Measurements from ENCODE around the gene ROCK2.

ROCK2 gene

DNA sequence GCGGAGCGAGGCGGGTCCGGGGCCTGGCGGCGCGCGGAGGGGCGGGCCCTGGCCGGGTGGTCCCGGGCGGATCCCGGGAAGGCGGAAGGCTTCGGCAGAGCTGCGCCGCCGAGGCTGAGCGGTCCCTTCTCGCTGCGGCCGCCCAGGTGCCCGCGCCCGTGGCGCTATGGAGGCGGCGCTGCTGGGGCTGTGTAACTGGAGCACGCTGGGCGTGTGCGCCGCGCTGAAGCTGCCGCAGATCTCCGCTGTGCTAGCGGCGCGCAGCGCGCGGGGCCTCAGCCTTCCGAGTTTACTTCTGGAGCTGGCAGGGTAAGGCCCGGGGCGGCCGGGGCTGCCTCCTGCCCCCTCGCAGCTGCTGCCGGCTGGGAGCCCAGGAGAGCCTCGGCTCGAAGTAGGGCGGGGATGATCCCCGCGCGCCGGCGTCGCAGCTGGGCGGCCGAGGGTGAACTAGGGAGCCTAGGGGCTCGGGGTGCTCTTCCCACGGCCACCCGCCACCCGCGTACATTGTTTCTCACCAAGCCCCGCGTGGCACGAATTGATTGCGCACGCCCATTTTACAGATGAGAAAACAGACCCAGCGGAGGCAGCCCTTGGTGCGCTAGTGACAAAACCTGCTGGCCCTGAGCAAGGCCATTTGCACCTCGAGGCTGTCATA is 188.9 kb downstream of the ROCK2 start, which contains the start of gene SLC66A3:
Gene SLC66A3 (plus strand): TSS at position 87 of the 655 bp plus-strand sequence. CDS start 80 bp downstream, at position 167.
- TF ChIP-seq GATA3 (IDR thresholded peaks at IDR 0.05; ENCODE audit: low read depth, low read length) (no peak), GATA2 (IDR thresholded peaks at IDR 0.05; ENCODE audit: low read depth, low read length) (no peak)

DNA sequence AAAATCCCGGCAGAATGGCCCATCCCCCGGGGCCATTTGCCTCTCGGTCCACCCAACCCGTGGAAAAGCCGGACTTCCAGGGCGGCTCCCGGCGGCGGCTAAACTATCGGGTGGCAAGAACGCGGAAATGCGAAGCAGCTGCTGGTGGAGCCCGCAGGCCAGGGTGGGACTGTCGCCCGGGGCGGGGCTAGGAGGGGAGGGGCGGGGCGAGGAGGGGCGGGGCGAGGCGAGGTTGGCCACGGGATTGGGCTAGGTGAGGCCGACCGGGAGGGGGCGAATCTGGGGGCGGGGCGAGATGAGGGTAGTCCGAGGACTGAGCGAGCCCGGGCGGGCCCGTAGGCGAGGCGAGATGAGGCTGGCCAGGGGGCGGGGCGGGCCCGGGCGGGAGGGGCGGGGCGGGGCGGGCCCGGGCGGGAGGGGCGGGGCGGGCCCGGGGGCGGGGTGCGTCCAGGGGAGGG is 189.5 kb downstream of the ROCK2 start:
- TF ChIP-seq GATA2 (IDR thresholded peaks at IDR 0.05; ENCODE audit: low read depth, low read length), result no peak
- TF ChIP-seq GATA3 (IDR thresholded peaks at IDR 0.05; ENCODE audit: low read depth, low read length), result no peak

DNA sequence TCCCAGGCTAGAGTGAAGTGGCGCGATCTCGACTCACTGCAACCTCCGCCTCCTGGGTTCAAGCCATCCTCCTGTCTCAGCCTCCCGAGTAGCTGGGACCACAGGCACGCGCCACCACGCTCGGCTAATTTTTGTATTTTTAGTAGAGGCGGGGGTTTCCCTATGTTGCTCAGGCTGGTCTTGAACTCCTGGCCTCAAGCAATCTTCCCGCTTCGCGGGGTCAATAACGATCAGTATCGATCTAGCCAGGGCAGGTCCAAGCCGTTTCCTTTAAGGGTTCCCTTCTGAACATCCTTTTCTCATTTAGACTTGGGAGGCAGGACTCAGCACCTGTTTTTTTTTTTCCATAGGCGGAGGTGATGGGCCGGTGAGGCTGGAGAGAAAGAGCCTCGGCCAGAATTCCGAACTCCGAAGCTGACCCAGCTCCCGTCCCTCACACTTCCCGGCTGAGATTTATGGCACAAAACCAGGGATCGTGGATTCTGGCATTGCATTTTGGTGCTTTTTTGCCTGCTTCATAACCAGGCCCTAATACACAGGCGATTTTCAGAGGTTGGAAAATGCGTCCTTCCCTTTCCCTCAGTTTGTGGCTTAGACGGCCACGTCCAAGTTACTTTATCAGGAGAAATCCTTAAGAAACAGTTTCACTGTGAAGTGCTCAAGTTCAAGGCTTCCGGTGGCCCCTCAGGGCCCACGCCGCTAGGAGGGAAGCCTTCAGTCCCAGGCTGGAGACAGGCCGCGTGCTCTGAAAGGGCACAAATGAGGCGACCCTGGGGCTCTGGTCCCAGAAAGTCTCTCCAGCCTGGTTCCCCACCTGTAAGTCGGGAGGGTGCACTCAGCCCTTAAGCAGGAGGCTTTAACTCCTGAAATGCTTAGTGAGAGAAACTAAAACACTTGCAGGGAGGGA is 190.2 kb downstream of the ROCK2 start:
- TF ChIP-seq GATA3 (IDR thresholded peaks at IDR 0.05; ENCODE audit: low read depth, low read length) (no peak), GATA2 (IDR thresholded peaks at IDR 0.05; ENCODE audit: low read depth, low read length) (no peak)

DNA sequence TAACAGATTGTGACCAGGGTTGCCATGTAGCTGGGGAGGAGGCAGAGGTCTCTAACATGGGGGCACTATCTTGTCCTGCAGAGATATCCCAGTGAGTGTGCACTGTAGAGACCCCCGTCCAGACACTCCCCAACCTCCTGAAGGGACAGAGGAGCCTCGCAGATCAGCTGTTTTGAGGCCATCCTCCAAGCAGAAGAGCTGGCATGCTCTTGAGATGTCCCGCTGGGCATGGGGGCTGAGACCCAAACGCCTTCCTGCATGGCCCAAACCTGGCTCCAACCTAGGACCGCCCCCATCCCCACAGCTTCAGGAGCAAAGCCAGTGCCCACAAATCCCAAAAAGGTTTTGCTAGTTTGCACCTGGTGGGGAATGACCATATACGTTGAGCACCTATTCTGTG is 191.8 kb downstream of the ROCK2 start:
- TF ChIP-seq GATA3 (IDR thresholded peaks at IDR 0.05; ENCODE audit: low read depth, low read length), result no peak
- TF ChIP-seq GATA2 (IDR thresholded peaks at IDR 0.05; ENCODE audit: low read depth, low read length), result no peak

DNA sequence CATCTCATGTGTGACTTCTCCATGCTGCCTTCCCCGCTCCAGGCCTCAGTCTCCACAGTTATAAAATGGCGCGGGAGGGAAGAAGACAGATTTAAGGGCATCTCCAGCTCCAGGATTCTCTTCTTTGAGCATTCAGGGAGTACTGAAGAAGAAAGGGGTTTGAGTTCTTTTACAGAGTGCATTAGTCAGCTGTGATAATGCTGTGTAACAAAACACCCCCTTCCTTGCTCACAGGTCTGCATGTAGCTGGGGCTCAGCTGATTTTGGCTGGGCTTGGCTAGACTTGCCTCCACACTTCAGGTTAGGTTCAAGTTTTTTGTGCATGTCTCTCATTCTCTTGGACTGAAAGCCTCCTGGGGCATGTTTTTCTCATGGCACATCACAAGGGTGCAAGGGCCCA is 197.2 kb downstream of the ROCK2 start:
- TF ChIP-seq GATA3 (IDR thresholded peaks at IDR 0.05; ENCODE audit: low read depth, low read length), result no peak
- no peak for TF ChIP-seq GATA2 (IDR thresholded peaks at IDR 0.05; ENCODE audit: low read depth, low read length)

DNA sequence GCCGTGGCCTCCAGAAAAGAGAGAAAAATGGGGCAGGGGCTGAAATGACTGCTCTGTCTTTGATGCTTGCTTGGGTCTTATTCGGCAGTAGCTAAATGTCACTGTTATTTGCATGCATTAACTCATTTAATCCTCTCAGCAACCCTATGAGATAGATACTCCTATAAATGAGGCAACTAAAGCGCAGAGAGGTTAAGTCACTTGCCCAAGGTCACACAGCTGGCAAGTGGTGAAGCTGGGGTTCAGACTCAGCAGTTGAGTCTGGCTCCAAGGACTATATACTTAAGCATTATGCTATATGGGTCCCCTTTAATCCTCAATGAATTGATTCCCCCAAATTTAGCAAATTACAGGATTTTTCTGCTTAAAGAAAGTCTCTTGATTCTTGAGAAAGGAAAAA is 198.4 kb downstream of the ROCK2 start:
- no peak for TF ChIP-seq GATA2 (IDR thresholded peaks at IDR 0.05; ENCODE audit: low read depth, low read length)
- TF ChIP-seq GATA3 (IDR thresholded peaks at IDR 0.05; ENCODE audit: low read depth, low read length), result no peak

DNA sequence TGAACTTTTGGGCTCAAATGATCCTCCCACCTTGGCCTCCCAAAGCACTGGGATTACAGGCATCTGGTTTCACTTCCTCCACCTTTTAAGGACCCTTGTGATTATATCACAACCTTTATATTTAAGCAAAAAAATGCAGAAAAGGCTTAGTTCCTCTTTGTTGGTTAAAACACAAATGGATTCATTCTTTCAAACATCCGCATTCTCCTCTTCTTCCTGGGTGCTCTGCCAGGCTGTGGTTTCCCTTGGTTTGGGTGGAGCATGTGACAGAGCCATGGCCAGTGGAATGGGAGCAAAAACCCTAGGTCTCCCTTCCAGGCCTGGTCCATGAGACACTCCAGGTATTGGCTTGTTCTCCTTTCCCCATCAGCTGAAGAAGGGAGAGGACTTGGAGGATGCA is 199.1 kb downstream of the ROCK2 start:
- TF ChIP-seq GATA3 (IDR thresholded peaks at IDR 0.05; ENCODE audit: low read depth, low read length) (no peak), GATA2 (IDR thresholded peaks at IDR 0.05; ENCODE audit: low read depth, low read length) (no peak)

DNA sequence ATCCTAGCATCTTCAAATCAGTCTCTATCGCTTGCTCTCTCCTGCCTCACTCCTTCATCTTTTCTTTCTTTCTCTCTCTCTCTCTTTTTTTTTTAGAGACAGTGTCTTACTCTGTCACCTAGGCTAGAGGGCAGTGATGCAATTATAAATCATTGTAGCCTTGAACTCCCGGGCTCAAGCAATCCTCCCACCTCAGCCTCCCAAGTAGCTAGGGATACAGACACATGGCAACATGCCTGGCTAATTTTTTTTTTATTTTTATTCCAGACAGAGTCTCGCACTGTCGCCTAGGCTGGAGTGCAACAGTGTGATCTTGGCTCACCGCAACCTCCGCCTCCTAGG is 199.7 kb downstream of the ROCK2 start:
- TF ChIP-seq GATA2 (IDR thresholded peaks at IDR 0.05; ENCODE audit: low read depth, low read length), result no peak
- TF ChIP-seq GATA3 (IDR thresholded peaks at IDR 0.05; ENCODE audit: low read depth, low read length), result no peak

DNA sequence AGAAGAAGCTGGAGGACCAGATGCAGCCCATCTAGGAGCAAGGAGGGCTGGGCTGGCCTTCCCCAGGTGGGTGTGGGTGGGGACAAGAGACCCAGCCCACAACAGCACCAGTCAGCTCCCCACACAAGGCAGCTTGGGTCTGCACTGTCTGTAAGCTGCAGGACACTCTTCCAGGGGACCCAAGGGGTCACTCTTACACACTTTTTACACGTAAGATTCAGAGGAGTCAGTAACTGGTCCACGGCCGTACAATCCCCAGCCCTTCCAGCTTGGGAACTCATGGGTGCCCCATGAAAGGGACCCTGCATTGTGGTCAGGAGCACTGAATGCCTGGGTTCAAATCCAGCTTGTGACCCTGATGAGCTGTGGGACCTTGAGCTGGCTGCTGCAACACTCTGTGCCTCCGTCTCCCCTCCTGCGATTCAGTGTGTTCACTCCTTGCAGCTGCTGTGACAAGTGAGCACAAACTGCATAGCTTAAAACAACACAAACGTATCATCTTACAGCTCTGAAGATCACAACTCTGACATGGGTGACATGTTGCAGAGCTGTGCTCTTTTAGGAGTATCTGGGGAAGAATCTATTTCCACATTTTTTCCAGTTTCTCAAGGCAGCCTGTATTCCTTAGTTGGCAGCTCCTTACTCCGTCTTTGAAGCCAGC is 200.2 kb downstream of the ROCK2 start:
- TF ChIP-seq GATA2 (IDR thresholded peaks at IDR 0.05; ENCODE audit: low read depth, low read length) (no peak), GATA3 (IDR thresholded peaks at IDR 0.05; ENCODE audit: low read depth, low read length) (no peak)

DNA sequence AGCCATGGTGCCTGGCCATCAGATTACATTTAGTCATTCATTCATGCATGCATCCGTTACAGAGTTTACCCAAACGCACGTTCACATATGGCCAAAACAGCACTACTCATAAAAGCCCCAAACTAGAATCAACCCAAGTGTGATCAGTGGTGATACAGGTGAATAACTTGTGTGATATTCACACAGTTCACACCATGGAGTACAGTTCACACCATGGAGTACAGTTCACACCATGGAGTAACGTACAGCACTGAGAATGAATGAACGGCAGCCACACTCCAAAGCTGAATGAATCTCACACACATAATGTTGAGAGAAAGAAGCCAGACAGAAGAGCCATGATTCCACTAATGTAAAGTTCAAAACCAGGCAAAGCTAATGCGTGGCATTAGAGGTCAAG is 201.4 kb downstream of the ROCK2 start:
- TF ChIP-seq GATA2 (IDR thresholded peaks at IDR 0.05; ENCODE audit: low read depth, low read length) (no peak), GATA3 (IDR thresholded peaks at IDR 0.05; ENCODE audit: low read depth, low read length) (no peak)

DNA sequence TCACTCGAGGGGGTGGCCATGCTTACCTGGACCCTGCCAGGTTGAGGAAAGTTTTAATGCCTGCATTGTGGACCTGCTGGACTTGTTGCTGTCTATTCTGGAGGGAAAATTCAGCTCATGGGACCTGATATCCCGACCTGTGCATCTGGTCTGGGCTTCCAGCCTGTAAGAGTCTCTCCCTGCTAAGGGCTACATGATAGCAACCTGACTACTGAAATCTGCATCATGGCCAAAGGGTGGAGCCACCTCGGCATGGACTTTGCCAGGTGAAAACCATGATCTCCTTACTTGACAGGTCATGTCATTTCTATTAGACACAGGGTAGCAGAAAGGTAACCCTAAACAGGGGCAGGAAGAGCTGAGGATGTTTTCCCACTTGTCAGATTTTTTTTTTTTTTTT is 202.1 kb downstream of the ROCK2 start:
- TF ChIP-seq GATA3 (IDR thresholded peaks at IDR 0.05; ENCODE audit: low read depth, low read length), result no peak
- no peak for TF ChIP-seq GATA2 (IDR thresholded peaks at IDR 0.05; ENCODE audit: low read depth, low read length)

DNA sequence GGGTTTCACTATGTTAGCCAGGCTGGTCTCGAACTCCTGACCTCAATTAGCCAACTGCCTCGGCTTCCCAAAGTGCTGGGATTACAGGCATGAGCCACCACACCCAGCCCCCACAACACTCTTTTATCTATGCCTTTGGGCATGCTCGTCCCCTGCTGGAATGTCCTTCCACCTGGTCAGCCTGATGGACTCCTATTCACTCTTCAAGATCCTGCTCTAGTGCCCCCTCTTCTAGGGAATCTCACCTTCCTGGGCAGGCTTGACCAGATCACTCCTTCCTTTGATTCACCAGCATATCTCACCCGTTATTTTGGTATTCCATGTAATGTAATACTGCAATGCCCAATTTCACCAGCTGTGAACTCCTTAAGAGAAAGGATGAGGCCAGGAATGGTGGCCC is 203.1 kb downstream of the ROCK2 start:
- TF ChIP-seq GATA2 (IDR thresholded peaks at IDR 0.05; ENCODE audit: low read depth, low read length), result no peak
- no peak for TF ChIP-seq GATA3 (IDR thresholded peaks at IDR 0.05; ENCODE audit: low read depth, low read length)

DNA sequence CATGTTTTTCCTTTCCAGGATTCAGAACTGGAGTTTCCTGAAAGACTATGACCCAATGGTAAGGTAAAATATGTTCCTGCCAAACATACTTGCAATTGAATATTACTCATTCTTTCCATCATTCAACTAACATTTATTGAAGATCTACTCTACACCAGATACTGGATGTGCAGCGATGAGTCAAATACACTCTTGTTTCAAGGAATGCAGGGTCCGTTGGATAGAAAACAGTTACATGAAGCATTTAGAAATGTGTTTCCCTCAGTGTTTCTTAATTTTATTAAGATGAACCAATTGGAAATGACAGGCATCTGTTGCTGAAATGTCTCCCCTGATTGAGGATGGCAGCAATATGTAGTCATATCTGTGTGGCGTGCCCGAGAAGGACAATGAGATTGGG is 203.9 kb downstream of the ROCK2 start:
- TF ChIP-seq GATA2 (IDR thresholded peaks at IDR 0.05; ENCODE audit: low read depth, low read length), result no peak
- TF ChIP-seq GATA3 (IDR thresholded peaks at IDR 0.05; ENCODE audit: low read depth, low read length), result no peak

DNA sequence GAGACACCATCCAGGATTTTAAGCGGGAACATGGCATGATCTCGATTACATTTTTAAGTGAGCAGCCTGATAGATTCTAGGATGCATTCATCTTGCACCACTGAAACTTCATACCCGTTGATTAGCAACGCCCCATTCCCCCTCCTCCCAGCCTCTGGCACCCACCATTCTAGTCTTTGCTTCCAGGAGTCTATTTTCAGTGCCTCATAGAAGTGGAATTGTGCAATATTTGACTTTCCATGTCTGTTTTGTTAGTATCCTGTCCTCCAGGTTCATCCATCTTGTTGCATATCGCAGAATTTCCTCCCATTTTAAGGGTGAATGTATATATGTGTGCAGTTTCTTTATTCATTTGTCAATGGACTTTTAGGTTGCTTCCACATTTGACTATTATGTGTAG is 210.1 kb downstream of the ROCK2 start:
- no peak for TF ChIP-seq GATA3 (IDR thresholded peaks at IDR 0.05; ENCODE audit: low read depth, low read length)
- no peak for TF ChIP-seq GATA2 (IDR thresholded peaks at IDR 0.05; ENCODE audit: low read depth, low read length)
